Endometrial microvascular endothelial cells (primary cell): ENCODE data around the gene PLG. TPM values are rescaled to one million over a fixed set of nuclear protein-coding genes. Genes with fewer than 3 reads are reported as not detected.
"Not testable (repeated sequence)": the region's sequence is repeated elsewhere in the genome, so short reads cannot be mapped to it uniquely, and the experiment has no call there.

Experiments
- in situ Hi-C: cut with HindIII; loops from 2 replicates; pipeline ENCODE4 v1.10.0; 2017; ENCODE audit warnings: low sequenced_read_pairs, low pct_unique_long_range_greater_than_20kb; ENCODE audit errors: inconsistent ontology term
- total RNA-seq: library from RNA; depleted of rRNA; stranded (reverse); fragments of >200 nt; gene quantifications from one replicate; pipeline ENCODE4 v1.2.3, GENCODE V29; 2015; ENCODE audit errors: inconsistent ontology term

Gene PLG
- total RNA-seq, 1 donor from 2014 or later, result not detected

DNA sequence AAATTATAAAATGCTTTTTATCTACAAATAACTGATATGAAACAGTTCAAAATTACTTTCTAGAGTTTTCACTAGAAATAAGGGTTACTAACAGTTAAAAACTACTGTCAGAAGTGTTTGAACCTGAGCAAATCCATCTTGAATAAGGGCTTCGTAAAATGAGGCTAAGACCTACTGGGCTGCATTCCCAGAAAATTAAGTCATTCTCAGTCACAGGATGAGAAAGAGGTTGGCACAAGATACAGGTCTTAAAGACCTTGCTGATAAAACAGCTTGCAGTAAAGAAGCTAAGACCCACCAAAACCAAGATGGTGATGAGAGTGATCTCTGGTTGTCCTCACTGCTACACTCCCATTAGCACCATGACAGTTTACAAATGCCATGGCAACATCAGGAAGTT, 93.7 kb downstream of the PLG start:
- in situ Hi-C loops, result no loop called here

- in situ Hi-C loops, result no loop called here
Measured at GRCh38 chr6:160798625-160799024, 96.6 kb downstream of the PLG start.

GRCh38 chr6:160799801-160800506, 97.9 kb downstream of the PLG start:
- in situ Hi-C loops, result no loop called here

DNA sequence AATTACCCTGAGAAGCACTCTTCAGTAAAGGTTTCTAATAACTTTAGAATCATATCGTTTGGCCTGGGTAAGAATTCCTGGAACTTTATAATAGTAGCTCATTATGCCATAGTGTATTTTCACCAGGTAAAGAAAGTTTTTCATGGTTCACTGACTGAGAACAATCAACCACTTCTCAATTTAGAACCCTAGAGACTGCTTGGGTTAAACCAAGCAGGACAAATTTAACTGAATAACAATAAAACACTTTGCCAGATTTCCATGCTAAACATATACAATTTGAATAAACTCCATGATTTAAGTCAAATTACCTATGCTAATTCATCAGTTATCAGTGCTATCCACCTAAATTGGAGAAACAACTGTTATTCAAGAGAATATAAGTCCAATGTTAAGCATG, 99.4 kb downstream of the PLG start:
- in situ Hi-C loops, result no loop called here

DNA sequence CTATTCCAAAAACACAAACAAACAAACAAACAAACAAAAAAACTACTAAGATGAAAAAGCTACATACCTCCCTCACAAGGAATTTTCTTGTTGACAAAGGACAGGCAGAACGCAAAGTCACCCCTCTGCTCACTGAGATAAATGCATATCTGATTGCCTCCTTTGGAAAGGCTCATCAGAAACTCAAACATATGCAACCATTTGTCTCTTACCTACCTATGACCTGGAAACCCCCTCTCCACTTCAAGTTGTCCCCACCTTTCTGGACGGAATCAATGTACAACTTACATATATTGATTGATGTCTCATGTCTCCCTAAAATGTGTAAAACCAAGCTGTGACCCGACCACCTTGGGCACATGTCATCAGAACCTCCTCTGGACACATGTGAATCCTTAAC, 100.0 kb downstream of the PLG start:
- in situ Hi-C loops, result not testable (repeated sequence)

Other genes with a start within 250 kb of the PLG start
- not detected for gene LPA, start 38.0 kb upstream of the PLG start, total RNA-seq